Measurements from ENCODE around the gene PSMB3.

Gene PSMB3

GRCh38 chr17:38748149-38748891, 4.2 kb upstream of the PSMB3 start, which contains the start of gene PCGF2:
Gene PCGF2 (minus strand): TSS chr17:38748336. CDS start chr17:38740402, 7,934 bp downstream.
- TF ChIP-seq CTCF (IDR thresholded peaks at IDR 0.05; ENCODE audit: low read length, missing control alignments) = no peak
- peak; percentile 92 for DNase-seq (ENCODE audit: low read depth)
- peak within 1 kb of the TSS; percentile 91 for H3K4me3 ChIP-seq (replicated peaks; ENCODE audit: low read depth, low read length)

GRCh38 chr17:38748892-38749222, 3.7 kb upstream of the PSMB3 start:
- no peak for TF ChIP-seq CTCF (IDR thresholded peaks at IDR 0.05; ENCODE audit: low read length, missing control alignments)
- no peak for DNase-seq (ENCODE audit: low read depth)
- peak overlapping the region; percentile 91 for H3K4me3 ChIP-seq (replicated peaks; ENCODE audit: low read depth, low read length)

DNA sequence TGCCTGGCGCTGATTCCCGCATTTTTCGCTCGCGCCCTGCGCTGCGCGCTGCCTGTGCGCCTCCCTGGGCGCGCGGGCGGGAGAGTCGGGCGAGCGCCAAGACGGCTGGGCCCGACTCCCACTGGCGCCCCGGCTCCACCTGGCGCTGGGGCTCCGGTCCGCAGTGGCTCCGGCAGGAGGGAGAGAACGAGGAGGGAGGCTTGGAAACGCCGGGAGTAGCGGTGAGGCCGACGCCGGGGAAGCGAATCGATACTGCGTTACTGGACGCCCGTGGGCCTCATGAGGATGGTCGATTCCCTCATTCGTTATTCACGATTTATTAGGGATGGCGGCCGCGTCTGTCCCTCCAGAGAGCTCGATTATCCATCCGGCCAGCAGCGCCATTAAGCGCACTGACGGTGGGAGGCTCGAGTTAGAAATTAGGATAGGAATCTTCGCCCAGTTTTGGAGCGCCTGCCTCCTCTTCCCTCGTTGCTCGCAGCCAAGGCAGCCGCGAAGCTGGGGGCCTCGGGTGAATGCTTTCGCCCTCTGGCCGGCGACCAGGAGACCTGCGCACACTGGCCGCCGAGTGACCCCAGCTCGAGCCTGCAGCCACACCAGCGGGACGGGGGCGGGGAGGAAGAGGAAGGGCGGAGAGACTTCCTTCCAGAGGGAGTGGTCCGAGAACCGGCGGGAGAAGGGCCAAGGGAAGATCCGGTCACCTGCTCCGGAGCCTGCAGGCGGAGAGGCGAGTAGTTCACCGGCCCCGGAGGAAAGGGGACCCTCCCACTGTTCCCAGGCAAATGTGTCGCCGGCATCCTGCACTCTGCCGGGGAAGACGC, 3.1 kb upstream of the PSMB3 start:
- H3K4me3 ChIP-seq (replicated peaks; ENCODE audit: low read depth, low read length) = peak overlapping the region; percentile 91
- peak; percentile 62 for DNase-seq (ENCODE audit: low read depth)
- TF ChIP-seq CTCF (IDR thresholded peaks at IDR 0.05; ENCODE audit: low read length, missing control alignments) = no peak

GRCh38 chr17:38750044-38750311, 2.6 kb upstream of the PSMB3 start:
- DNase-seq (ENCODE audit: low read depth) = no peak
- peak overlapping the region; percentile 91 for H3K4me3 ChIP-seq (replicated peaks; ENCODE audit: low read depth, low read length)
- TF ChIP-seq CTCF (IDR thresholded peaks at IDR 0.05; ENCODE audit: low read length, missing control alignments) = no peak

GRCh38 chr17:38750312-38751121, 2.0 kb upstream of the PSMB3 start:
- H3K4me3 ChIP-seq (replicated peaks; ENCODE audit: low read depth, low read length) = peak overlapping the region; percentile 99
- TF ChIP-seq CTCF (IDR thresholded peaks at IDR 0.05; ENCODE audit: low read length, missing control alignments) = no peak
- no peak for DNase-seq (ENCODE audit: low read depth)

DNA sequence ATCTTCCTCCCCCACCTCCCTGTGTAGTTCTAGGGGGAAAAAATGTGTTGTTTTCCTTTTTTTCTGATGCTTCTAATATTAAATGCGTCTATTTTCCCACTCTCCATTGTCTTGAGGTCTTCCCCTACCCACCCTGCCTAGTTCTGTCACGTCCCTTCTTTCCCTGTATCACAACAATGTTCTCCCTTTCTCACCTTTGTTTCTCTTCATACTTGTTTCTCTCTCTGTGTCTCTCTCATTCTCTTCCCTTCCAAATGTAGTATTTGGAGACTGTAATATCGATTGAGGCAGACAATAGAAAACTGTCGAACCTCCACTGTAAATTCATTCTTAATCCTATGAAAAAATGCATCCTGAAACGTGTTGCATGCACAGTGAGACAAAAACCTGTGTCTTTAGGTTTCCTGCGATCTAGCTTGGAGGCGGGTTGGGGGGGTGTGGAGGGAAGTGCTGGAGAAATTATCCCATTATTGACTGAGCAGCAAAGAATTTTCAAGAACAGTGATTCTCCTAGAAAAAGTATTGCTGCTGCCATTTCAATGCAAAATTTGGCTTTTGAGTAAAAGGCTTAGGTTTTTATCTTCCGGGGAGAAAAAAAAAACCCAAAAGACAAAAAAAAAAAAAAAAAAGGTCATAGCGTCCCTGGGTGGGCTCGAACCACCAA, 1.3 kb upstream of the PSMB3 start:
- peak overlapping the region; percentile 99 for H3K4me3 ChIP-seq (replicated peaks; ENCODE audit: low read depth, low read length)
- DNase-seq (ENCODE audit: low read depth) = no peak
- no peak for TF ChIP-seq CTCF (IDR thresholded peaks at IDR 0.05; ENCODE audit: low read length, missing control alignments)
